Left renal pelvis (tissue), 4 donors: ENCODE data around the gene LCN2. TPM values are rescaled to one million over a fixed set of nuclear protein-coding genes. Genes with fewer than 3 reads are reported as not detected.

Experiments
- DNase-seq, 4 donors: peaks; one replicate each; pipeline ENCODE4 v3.0.0-alpha.2; 2013; ENCODE audit warnings: low read depth in 4 of 4, low spot score in 3 of 4
- polyA plus RNA-seq, 4 donors: library from polyadenylated mRNA; unstranded; fragments of 120-200 nt; gene quantifications; one replicate each; pipeline ENCODE4 v1.2.1, GENCODE V29; 2013; ENCODE audit not compliant: insufficient read length in 4 of 4

LCN2 gene
- polyA plus RNA-seq, 4 donors = 0.80 to 4.6 (median 1.3) TPM; not detected in 1

GRCh38 chr9:128190516-128191405 is 41.5 kb downstream of the LCN2 start:
- no peak for DNase-seq

- DNase-seq = peak in 1 of 4 donors; percentile 72
Measured at GRCh38 chr9:128191406-128192046, 42.3 kb downstream of the LCN2 start, which contains the start of gene CIZ1. Gene CIZ1 (minus strand): TSS chr9:128191572. CDS start chr9:128190857, 715 bp downstream.

GRCh38 chr9:128192601-128193371 is 43.5 kb downstream of the LCN2 start:
- peak in 2 of 4 donors; percentile 62 to 70 for DNase-seq

- DNase-seq = no peak
Measured at GRCh38 chr9:128193469-128194096, 44.3 kb downstream of the LCN2 start.

- no peak for DNase-seq
Measured at GRCh38 chr9:128201441-128202369, 52.5 kb downstream of the LCN2 start.

GRCh38 chr9:128202648-128203023 is 53.4 kb downstream of the LCN2 start:
- no peak for DNase-seq

Other genes starting within 250 kb of the LCN2 start
- gene ST6GALNAC6, start 249.8 kb upstream of the LCN2 start, polyA plus RNA-seq = 10 to 100 TPM; 38.6 to 46.5 (median 43.3) TPM
- gene ST6GALNAC4, start 232.4 kb upstream of the LCN2 start, polyA plus RNA-seq = 10 to 100 TPM; 10.4 to 17.5 (median 12.5) TPM
- gene PIP5KL1, start 218.7 kb upstream of the LCN2 start, polyA plus RNA-seq = 1 to 10 TPM in 3 of 4 donors, under 1 TPM in 1; 0.85 to 2.2 (median 1.9) TPM
- gene DPM2, start 211.6 kb upstream of the LCN2 start, polyA plus RNA-seq = 10 to 100 TPM; 33.5 to 38.7 (median 36.4) TPM
- gene EEIG1, start 168.5 kb upstream of the LCN2 start, polyA plus RNA-seq = 10 to 100 TPM; 32.3 to 45.6 (median 36.8) TPM
- gene NAIF1, start 82.1 kb upstream of the LCN2 start, polyA plus RNA-seq = 10 to 100 TPM in 2 of 4 donors, 1 to 10 TPM in 2; 7.6 to 14.0 (median 11.0) TPM
- gene SLC25A25, start 81.2 kb upstream of the LCN2 start, polyA plus RNA-seq = 10 to 100 TPM; 12.5 to 17.2 (median 13.1) TPM
- gene PTGES2, start 21.7 kb upstream of the LCN2 start, polyA plus RNA-seq = 10 to 100 TPM; 27.0 to 68.2 (median 42.8) TPM
- 10 to 100 TPM; 33.1 to 65.4 (median 38.4) TPM for gene BBLN, start 10.8 kb downstream of the LCN2 start, polyA plus RNA-seq
- gene CIZ1, start 42.1 kb downstream of the LCN2 start, polyA plus RNA-seq = 100 to 1,000 TPM; 116 to 160 (median 124) TPM
- gene DNM1, start 53.9 kb downstream of the LCN2 start, polyA plus RNA-seq = 100 to 1,000 TPM in 2 of 4 donors, 10 to 100 TPM in 2; 47.8 to 204 (median 102) TPM
- 100 to 1,000 TPM in 2 of 4 donors, 10 to 100 TPM in 2; 71.5 to 126 (median 94.2) TPM for gene GOLGA2, start 126.6 kb downstream of the LCN2 start, polyA plus RNA-seq
- 10 to 100 TPM; 24.7 to 35.7 (median 31.1) TPM for gene SWI5, start 126.8 kb downstream of the LCN2 start, polyA plus RNA-seq
- gene TRUB2, start 173.0 kb downstream of the LCN2 start, polyA plus RNA-seq = 10 to 100 TPM; 27.6 to 42.9 (median 36.1) TPM
- gene COQ4, start 173.4 kb downstream of the LCN2 start, polyA plus RNA-seq = 10 to 100 TPM; 35.3 to 92.2 (median 56.3) TPM
- gene SLC27A4, start 191.1 kb downstream of the LCN2 start, polyA plus RNA-seq = 10 to 100 TPM; 11.2 to 22.6 (median 16.7) TPM
- 10 to 100 TPM; 48.5 to 61.2 (median 53.6) TPM for gene URM1, start 221.9 kb downstream of the LCN2 start, polyA plus RNA-seq